GM19193 (cell line): ENCODE results near the gene SEMA3G.

Source experiments
- POLR2A ChIP-seq: IDR thresholded peaks from 4 replicates; pipeline ENCODE4 v1.6.1; 2011; ENCODE audit not compliant: insufficient read depth, insufficient read length; ENCODE audit errors: extremely low read depth

SEMA3G gene

DNA sequence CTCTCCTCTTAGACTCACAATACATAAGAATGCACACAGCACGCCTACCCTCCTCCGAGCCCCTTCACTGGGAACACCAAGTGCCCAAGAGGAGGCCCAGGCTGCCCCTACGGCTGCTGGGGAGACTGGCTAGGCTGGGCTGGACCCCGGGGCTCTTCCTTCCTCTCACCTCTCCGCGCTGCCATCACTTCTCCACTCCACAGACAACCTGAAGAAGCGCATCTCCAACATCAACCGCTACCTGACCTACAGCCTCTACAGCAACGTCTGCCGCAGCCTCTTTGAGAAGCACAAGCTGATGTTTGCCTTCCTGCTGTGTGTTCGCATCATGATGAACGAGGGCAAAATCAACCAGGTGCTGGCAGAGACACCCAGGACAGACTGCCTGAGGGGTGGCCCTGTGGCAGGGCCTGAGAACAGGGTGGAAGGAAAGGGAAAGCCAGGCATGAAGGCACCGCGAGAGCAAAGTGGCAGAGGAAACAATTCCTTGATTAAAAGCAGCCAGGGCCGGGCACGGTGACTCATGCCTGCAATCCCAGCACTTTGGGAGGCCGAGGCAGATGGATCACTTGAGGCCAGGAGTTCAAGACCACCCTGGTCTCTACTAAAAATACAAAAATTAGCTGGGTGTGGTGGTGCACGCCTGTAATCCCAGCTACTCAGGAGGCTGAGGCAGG lies 51.6 kb downstream of the SEMA3G start:
- no peak for TF ChIP-seq POLR2A

DNA sequence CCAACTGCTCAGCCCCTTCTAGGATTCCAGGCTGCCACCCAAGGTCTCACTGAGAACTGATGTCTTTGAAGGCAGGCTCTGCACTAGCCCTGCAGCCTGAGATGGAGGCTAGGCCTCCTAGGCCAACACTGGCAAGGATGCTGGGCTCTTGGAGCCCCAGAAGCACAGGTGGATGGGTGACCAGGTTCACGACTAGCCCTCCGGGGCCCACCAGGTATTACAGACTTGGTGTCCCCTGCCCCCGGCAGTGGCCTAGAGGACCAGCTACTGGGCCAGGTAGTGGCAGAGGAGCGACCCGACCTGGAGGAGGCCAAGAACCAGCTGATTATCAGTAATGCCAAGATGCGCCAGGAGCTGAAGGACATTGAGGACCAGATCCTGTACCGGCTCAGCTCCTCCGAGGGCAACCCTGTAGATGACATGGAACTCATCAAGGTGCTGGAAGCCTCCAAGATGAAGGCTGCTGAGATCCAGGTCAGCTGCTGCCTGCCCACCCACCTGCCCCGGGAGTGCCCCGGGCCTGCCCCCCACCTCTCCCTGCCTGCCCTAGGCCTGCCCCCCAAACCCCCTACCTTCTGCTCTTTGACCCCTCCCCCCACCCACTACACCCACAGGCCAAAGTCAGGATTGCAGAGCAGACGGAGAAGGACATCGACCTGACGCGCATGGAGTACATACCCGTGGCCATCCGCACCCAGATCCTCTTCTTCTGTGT lies 52.5 kb downstream of the SEMA3G start:
- no peak for TF ChIP-seq POLR2A

DNA sequence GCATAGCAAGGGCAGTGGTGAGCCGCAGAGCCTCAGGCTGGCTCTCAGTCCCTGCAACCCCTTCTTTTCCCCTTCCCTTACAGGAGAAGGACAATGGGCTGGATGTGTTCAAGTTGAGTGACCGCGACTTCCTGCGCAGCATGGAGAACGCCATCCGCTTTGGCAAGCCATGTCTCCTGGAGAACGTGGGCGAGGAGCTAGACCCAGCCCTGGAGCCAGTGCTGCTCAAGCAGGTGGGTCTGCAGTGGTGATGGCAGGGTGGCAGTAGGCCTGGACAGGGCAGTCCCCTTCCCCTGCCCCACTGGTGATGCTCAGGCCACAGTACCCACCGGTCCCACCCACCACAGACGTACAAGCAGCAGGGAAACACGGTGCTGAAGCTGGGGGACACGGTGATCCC lies 53.8 kb downstream of the SEMA3G start:
- TF ChIP-seq POLR2A: no peak

DNA sequence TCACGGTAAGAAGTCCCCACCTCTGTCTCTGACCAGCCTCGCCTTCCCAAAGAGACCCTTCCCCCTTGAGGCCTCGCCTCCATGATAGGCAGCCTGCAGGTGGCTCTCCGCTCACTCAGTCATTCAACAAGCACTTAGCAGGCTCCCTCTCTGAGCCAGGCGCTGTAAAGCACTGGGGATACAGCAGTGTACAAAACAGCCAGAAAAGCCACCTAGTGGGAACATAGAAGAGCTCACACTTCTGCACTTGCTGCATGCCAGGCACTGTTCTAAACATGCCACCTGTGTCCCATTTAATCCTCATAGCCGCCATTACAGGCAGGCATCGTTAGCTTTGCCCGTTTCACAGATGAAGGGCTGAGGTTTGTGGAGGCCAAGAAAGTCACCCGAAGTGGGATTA lies 56.0 kb downstream of the SEMA3G start:
- TF ChIP-seq POLR2A: no peak

DNA sequence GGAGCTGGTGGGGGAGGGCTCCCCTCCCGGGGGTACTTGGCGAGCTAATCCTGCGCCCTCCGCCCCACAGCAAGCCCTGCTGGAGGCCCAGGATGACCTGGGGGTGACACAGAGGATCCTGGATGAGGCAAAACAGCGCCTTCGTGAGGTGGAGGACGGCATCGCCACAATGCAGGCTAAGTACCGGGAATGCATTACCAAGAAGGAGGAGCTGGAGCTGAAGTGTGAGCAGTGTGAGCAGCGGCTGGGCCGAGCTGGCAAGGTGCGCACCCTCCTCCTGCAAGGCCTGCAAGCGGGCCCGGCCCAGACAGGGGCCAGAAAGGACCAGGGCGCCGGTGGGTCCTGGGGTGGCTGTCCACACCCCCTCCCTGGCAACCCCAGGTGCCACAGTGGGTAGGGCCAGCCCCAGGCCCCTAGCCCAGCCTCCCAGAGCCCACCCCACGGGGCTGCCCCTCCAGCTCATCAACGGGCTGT lies 56.5 kb downstream of the SEMA3G start:
- TF ChIP-seq POLR2A: no peak

DNA sequence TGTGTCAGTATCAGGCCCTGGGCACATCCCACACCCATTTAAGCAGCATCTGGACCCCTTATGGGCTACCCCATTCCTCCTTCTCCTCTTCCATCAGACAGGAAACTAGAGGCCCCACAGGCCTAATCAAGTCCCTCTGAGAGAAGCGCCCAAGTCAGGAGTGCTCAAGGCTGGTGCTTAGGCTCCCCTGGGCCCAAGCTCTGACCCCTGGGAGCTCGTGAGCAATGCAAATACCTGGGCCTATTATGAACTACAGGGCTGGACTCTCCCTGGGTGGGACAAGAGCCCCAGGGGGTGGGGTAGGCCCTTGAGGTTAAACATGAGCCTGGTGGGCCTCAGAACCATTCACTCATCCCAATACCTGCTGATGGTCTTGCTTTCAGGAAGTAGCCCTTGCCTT lies 57.4 kb downstream of the SEMA3G start:
- TF ChIP-seq POLR2A: no peak

DNA sequence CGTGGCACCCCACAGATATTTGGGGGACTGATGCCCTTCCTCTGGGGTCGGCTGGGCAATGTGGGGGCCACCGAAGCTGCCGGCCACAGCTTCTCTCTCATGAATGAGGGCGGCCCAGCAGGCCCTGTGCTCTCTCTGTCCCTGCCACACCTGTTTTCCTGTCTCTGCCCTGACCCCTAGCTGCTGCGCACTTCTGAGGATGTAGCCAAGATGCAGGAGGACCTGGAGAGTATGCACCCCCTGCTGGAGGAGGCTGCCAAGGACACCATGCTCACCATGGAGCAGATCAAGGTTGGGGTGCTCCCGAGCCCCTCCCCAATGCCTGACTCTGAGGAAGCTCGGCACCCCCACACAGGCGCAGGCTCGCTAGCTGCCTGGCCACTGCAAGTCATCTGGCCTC lies 59.7 kb downstream of the SEMA3G start:
- no peak for TF ChIP-seq POLR2A

DNA sequence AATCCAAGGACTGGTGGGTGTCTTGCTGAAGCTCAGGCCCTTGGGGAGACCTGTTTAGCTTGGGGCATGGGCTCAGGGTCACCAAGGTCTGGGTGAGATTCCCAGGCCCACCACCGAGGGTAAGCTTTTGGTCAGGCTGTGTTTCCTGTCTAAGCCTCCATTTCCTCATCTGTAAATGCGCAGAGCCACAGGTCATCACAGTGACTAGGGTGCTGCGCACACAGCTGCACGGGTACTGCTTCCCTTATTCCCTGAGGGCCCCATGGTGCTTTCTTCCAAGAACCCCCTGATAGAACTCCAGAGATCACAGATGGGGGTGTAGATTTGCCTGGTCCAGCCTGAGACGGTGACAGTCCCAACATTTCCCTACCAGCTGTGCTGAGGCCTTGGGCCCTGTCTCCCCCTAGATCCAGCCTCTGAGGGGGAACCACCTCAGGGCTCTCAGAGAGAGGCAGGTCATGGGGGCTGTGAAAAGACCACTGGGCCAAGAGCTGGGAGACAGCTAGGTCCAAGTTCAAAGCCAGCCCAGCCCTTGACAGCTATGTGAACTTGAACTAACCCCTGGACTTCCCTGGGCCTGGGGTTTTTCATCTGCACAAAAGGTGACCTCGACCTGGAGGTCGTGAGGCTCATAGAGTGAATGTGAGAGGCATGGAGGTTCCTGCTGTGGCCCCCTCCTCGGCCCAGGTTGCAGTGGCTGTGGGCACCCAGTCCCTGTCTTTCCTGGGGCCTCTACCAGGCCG lies 60.7 kb downstream of the SEMA3G start:
- no peak for TF ChIP-seq POLR2A

DNA sequence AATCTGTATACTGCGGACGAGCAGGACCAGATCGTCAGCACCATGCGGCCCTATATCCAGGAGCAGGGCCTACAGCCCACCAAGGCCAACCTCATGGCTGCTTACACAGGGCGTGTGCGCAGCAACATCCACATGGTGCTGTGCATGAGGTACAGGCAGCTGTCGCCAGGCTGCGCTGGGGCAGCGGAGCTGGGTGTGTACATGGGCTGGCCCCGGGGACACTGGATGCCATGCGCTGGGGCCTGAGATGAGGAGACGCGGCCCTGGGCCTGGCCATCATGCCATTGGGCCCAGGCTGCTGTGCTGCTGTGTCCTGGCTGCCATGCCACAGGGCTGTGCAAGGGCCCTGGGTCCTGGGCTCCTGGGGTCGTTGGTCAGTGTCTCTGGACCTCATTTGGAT lies 61.5 kb downstream of the SEMA3G start:
- no peak for TF ChIP-seq POLR2A
